AG09319 (cell line): Measurements from ENCODE around the gene DLX3.

Experiments used
- DNase-seq: peaks from one replicate; pipeline ENCODE4 v3.0.0-alpha.2; 2010; ENCODE audit warnings: low read depth; ENCODE audit errors: extremely low read depth
- TF ChIP-seq, protein P1 (sequence below): IDR thresholded peaks from 2 replicates; pipeline ENCODE4 v1.5.1; 2011; ENCODE audit warnings: low read depth, mild to moderate bottlenecking, inconsistent platforms, low read length, moderate library complexity

DLX3 gene

DNA sequence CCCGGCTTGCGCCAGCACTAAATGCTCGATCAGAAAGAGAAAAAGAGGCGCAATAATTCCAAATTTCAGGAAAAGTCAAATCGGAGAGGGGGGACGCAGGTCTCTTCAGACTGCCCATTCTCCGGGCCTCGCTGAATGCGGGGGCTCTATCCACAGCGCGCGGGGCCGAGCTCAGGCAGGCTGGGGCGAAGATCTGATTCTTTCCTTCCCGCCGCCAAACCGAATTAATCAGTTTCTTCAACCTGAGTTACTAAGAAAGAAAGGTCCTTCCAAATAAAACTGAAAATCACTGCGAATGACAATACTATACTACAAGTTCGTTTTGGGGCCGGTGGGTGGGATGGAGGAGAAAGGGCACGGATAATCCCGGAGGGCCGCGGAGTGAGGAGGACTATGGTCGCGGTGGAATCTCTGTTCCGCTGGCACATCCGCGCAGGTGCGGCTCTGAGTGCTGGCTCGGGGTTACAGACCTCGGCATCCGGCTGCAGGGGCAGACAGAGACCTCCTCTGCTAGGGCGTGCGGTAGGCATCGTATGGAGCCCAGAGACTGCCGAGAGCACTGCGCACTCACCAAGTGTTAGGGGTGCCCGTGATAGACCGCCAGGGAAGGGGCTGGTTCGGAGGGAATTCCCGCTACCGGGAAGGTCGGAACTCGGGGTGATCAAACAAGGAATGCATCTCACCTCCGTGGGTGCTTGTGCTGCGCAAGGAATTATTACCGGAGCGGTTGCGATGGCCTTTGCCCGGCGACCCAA is 30.1 kb downstream of the DLX3 start:
- no peak for DNase-seq
- TF ChIP-seq, protein P1, sequence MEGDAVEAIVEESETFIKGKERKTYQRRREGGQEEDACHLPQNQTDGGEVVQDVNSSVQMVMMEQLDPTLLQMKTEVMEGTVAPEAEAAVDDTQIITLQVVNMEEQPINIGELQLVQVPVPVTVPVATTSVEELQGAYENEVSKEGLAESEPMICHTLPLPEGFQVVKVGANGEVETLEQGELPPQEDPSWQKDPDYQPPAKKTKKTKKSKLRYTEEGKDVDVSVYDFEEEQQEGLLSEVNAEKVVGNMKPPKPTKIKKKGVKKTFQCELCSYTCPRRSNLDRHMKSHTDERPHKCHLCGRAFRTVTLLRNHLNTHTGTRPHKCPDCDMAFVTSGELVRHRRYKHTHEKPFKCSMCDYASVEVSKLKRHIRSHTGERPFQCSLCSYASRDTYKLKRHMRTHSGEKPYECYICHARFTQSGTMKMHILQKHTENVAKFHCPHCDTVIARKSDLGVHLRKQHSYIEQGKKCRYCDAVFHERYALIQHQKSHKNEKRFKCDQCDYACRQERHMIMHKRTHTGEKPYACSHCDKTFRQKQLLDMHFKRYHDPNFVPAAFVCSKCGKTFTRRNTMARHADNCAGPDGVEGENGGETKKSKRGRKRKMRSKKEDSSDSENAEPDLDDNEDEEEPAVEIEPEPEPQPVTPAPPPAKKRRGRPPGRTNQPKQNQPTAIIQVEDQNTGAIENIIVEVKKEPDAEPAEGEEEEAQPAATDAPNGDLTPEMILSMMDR: no peak

DNA sequence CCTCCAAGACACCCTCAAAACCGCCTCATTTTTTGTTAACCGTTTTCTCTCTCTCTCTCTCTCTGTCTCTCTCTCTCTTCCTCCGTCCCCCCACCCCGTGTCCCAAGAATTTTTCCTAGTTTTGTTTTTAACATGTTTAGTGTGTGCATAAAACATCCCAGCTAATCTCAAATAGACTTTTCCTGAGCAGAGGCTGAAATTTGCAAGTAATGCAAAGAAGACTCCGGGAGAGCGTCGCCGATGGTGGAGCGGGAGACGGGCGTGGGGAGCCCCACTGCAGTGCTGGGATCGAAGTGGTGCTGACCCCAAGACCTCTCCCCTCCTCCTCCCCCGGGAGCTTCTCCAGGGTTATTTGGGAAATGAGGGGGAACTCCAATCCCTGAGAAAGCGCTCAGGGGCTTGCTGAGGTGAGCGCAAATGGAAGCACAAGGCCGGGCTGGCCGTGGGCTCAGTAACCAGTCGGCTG is 30.7 kb downstream of the DLX3 start:
- DNase-seq: no peak
- TF ChIP-seq, protein P1: no peak

DNA sequence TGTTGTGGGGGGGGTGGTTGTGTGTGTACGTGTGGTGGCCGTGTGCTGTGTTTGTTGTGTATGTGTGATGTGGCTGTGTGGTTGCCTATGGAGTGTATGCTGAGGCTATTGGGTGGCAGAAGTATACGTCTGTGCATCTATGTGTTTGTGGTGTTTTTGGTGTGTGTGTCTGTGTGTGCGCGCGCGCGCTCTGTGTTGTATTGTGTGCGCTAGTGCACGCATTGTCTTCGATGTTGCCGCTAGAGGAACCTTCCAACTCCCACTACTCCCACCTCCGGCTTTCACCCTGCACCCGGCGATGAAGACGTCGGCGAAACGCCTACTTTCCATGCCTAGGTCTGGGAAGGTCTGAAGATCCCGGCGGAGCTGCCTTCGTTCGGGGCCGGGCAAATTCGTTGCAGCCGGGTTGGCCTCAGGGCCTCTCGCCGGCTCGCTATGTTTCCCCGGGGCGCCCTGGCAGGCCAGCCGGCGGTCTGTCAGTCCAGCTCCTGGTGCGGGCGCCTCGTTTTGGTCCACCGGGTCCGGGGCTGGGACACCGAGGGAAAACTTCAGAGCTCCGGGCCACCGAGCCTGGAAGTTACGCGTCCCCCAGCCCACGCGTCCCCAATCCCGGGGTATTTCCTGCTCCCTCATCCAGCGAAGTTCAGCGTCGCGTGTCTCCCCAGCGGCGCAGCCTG is 31.3 kb downstream of the DLX3 start:
- no peak for DNase-seq
- TF ChIP-seq, protein P1: no peak

DNA sequence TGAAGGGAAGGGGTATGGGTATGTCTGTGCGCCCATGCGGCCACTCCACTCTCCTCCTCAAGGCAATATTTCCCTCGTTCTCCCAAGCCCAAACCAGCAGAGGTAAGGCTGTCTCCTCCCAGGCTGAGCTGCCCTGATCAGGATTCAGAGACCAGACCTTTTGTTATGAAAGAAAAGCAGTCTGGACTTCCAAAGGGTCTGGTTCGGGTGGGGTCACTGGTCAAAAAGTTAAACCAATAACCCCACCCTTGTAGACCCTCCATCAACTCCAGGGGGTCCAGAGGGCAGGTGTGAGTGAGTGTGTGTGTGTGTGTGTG is 31.8 kb downstream of the DLX3 start:
- TF ChIP-seq, protein P1: no peak
- DNase-seq: no peak

GRCh38 chr17:49962599-49963308 is 32.3 kb downstream of the DLX3 start:
- no peak for DNase-seq
- TF ChIP-seq, protein P1: no peak

DNA sequence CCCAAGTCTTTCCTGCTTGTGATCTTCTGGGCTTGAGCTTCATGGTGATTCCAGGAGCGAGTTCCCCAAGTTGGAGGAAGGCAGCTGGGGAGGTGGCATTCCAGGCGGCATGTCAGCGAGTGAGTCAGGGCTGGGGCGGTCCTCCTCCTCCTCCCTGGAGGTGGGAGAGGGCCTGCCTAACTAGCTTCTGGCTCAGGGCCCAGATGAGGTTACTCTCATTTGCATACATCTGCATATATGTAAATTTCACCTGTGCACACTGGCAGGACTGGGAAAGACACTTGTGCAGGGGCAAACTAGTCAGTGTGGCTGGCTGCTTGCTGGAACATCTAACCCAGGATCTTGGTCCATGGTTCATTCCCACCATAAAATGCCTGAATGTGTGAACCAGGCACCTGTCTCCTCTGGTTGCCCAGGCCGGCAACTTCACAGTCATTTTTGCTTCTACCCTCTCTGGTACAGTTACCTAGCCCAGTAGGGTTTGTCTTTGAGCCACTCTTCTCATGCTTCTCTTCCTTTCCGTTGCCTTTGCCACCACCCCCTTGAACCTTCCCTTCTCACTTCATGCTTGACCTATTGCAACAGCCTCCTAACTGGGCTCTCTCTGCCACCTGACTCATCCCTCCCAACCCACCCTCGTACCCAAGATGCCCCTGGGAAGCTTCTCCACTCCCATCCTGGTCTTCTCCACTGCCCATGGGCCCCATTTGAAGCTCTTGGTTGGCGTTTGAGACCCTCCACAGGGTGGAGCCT is 35.7 kb downstream of the DLX3 start:
- DNase-seq: no peak
- TF ChIP-seq, protein P1: no peak

GRCh38 chr17:49958723-49959122 is 36.3 kb downstream of the DLX3 start:
- no peak for DNase-seq
- TF ChIP-seq, protein P1: no peak
